Measurements from ENCODE around the gene KCTD17. TPM values are rescaled to one million over a fixed set of nuclear protein-coding genes. Genes with fewer than 3 reads are reported as not detected.

KCTD17 gene
- total and polyA plus RNA-seq, 2 of the 4 experiments (the other 2 are of a cell fraction) = 28.3 to 37.3 TPM

GRCh38 chr22:37018815-37019308, 32.7 kb upstream of the KCTD17 start:
- Histone ChIP-seq H3K4me3 (ENCODE audit: insufficient read depth, low read depth, low read length) (peak overlapping the region; percentile 80), H3K79me1 (ENCODE audit: low read depth in 1 of 2, low read length in 2 of 2) (peaks cover 15 to 62% of the 10 kb centered on the region in 2 experiments), H3K9ac (ENCODE audit: low read depth, low read length) (peak overlapping the region; percentile 75), H3K23ac (ENCODE audit: low read depth, low read length) (peak overlapping the region; percentile 71; the same call in 1 of the 2 replicates), H3K4me2 (ENCODE audit: low read depth, low read length) (peak overlapping the region; percentile 93), H2AFZ (replicated peaks; ENCODE audit: low read length, poor library complexity) (peak overlapping the region; percentile 93), H3K14ac (replicated peaks; ENCODE audit: low read depth, low read length) (peak overlapping the region; percentile 85), H3K36me3 (ENCODE audit: control insufficient read depth, insufficient read depth, low read length) (peaks cover 12% of the 10 kb centered on the region), H3K4ac (ENCODE audit: low read depth, low read length) (peak overlapping the region; percentile 77), H4K8ac (ENCODE audit: low read depth in 2 of 2, low read length in 2 of 2) (peak overlapping the region; percentile 71 to 76; a peak in 3 of 4 replicates), H2BK15ac (ENCODE audit: low read depth, low read length) (no peak overlapping the region), H2BK5ac (ENCODE audit: low read depth, low read length, poor library complexity, severe bottlenecking) (peak overlapping the region; percentile 70), H3K27ac (ENCODE audit: insufficient read depth, low read length) (peak overlapping the region; percentile 74), H2BK20ac (ENCODE audit: low read depth, low read length) (no peak overlapping the region), H3K18ac (ENCODE audit: low read depth, low read length) (no peak overlapping the region), H3K56ac (ENCODE audit: extremely low read depth, insufficient read depth, low read length) (peak overlapping the region; percentile 49; the same call in 1 of the 2 replicates), H2AK9ac (replicated peaks; ENCODE audit: low read depth, low read length, poor library complexity) (peak overlapping the region; percentile 68), H3K9me1 (ENCODE audit: insufficient read depth, low read length) (peaks cover 5% of the 10 kb centered on the region; the same call in 1 of the 2 replicates), H4K5ac (ENCODE audit: low read depth, low read length) (0 out of 2 replicates have a peak overlapping the region, but pooled peaks have one; percentile 13), H4K20me1 (ENCODE audit: insufficient read depth, low read length) (peaks cover 24% of the 10 kb centered on the region), H4K91ac (ENCODE audit: insufficient read depth, low read depth, low read length) (peak overlapping the region; percentile 70), H3K9me3 (ENCODE audit: control insufficient read depth, insufficient read depth, low read length) (no peaks in the 10 kb centered on the region), H3K4me1 (ENCODE audit: control insufficient read depth, insufficient read depth, low read length) (peaks cover 7% of the 10 kb centered on the region), H3K27me3 (ENCODE audit: control insufficient read depth, insufficient read depth, low read length) (no peaks in the 10 kb centered on the region), H2BK120ac (ENCODE audit: low read depth, low read length) (no peak overlapping the region), H2AK5ac (ENCODE audit: low read depth, low read length) (peak overlapping the region; percentile 85; the same call in 1 of the 2 replicates)
- dilution Hi-C loops (cut with HindIII; ENCODE audit: low sequenced_read_pairs, unreplicated experiment) = no loop called here
- ATAC-seq (ENCODE audit: low read depth) = peak; percentile 65
- intact Hi-C loops (cut with micrococcal nuclease) = no loop called here
- TF ChIP-seq, protein P1, sequence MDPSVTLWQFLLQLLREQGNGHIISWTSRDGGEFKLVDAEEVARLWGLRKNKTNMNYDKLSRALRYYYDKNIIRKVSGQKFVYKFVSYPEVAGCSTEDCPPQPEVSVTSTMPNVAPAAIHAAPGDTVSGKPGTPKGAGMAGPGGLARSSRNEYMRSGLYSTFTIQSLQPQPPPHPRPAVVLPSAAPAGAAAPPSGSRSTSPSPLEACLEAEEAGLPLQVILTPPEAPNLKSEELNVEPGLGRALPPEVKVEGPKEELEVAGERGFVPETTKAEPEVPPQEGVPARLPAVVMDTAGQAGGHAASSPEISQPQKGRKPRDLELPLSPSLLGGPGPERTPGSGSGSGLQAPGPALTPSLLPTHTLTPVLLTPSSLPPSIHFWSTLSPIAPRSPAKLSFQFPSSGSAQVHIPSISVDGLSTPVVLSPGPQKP (IDR thresholded peaks at IDR 0.05; ENCODE audit: borderline replicate concordance, low read depth, low read length) = no peak
- TF ChIP-seq MXI1 (IDR thresholded peaks at IDR 0.05; ENCODE audit: borderline replicate concordance, low read depth, low read length) (peak; percentile 33; the same call in 1 of the 2 replicates), MAZ (IDR thresholded peaks at IDR 0.05; ENCODE audit: borderline replicate concordance, low read depth, low read length) (peak; percentile 76; the same call in 1 of the 2 replicates)
- no TSS peak for BruUV-seq (replicated peaks)
- WGBS, 2 experiments (ENCODE audit: extremely low coverage in 2 of 2, insufficient read length in 1 of 2) = 1% methylated on average over 20 of the region's 35 CpGs; no CpG with 5 or more reads in 1 of the 2 experiments
- ChIA-PET CTCF (no interaction called here), POLR2A (ENCODE audit: unreplicated experiment) (interaction anchor here (0.5 kb wide), 1 partner anchor 605 kb away, joined by 4 read pairs; no protein-coding TSS in a partner anchor)
- peak; percentile 55 for DNase-seq
- in situ Hi-C loops (cut with MboI; ENCODE audit: low sequenced_read_pairs) = no loop called here

Data from IMR-90 (cell line).